ENCODE results near the gene DOK5. TPM values are rescaled to one million over a fixed set of nuclear protein-coding genes. Genes with fewer than 3 reads are reported as not detected.

DOK5 gene
- total RNA-seq, 2 experiments from 2014 or later, result not detected

GRCh38 chr20:54649511-54649962 lies 174.1 kb downstream of the DOK5 start:
- intact Hi-C loops (cut with DNase I, micrococcal nuclease), result loop anchor here in 1 of 2 experiments (5.0 kb wide), 1 partner anchor 427 kb away; no protein-coding TSS in a partner anchor
- no peaks in the 10 kb centered on the region for H3K9me3 Mint-ChIP-seq
- POLR2A ChIA-PET, result no interaction called here
- H3K4me3 Mint-ChIP-seq, result no peak overlapping the region
- CTCF ChIA-PET, result no interaction called here
- peak; percentile 24 to 67 (median 46) for DNase-seq
- Histone ChIP-seq H3K27ac (ENCODE audit: low read depth in 1 of 2, low read length in 2 of 2) (no peak overlapping the region), H3K27me3 (ENCODE audit: control insufficient read depth in 1 of 2, insufficient read depth in 2 of 2, low read length in 2 of 2) (no peaks in the 10 kb centered on the region), H3K4me1 (ENCODE audit: insufficient read depth, low read length) (no peaks in the 10 kb centered on the region), H3K9me3 (ENCODE audit: control insufficient read depth in 1 of 2, insufficient read depth in 1 of 2, low read length in 2 of 2) (no peaks in the 10 kb centered on the region), H3K4me3 (ENCODE audit: low read length) (no peak overlapping the region), H3K36me3 (ENCODE audit: insufficient read depth, low read length) (no peaks in the 10 kb centered on the region)
- ATAC-seq (ENCODE audit: poor library complexity), result peak; percentile 46
- H3K36me3 Mint-ChIP-seq (ENCODE audit: low read depth), result no peaks in the 10 kb centered on the region
- TF ChIP-seq CTCF (IDR thresholded peaks at IDR 0.05), result peak; percentile 84
- H3K27ac Mint-ChIP-seq, result no peak overlapping the region
- H3K27me3 Mint-ChIP-seq, result peaks cover 15% of the 10 kb centered on the region
- H3K4me1 Mint-ChIP-seq (ENCODE audit: low read depth), result no peaks in the 10 kb centered on the region

- H3K27me3 ChIP-seq (ENCODE audit: control insufficient read depth in 1 of 2, insufficient read depth in 2 of 2, low read length in 2 of 2), result no peaks in the 10 kb centered on the region
- TF ChIP-seq CTCF (IDR thresholded peaks at IDR 0.05), result no peak
- H3K4me3 ChIP-seq (ENCODE audit: low read length), result no peak overlapping the region
- Mint-ChIP-seq H3K4me3 (no peak overlapping the region), H3K9me3 (no peaks in the 10 kb centered on the region), H3K36me3 (ENCODE audit: low read depth) (no peaks in the 10 kb centered on the region), H3K27ac (no peak overlapping the region), H3K27me3 (peaks cover 15% of the 10 kb centered on the region), H3K4me1 (ENCODE audit: low read depth) (no peaks in the 10 kb centered on the region)
- ATAC-seq (ENCODE audit: poor library complexity) (no peak), DNase-seq (no peak)
- H3K36me3 ChIP-seq (ENCODE audit: insufficient read depth, low read length), result no peaks in the 10 kb centered on the region
- intact Hi-C loops (cut with DNase I, micrococcal nuclease), result no loop called here
- H3K27ac ChIP-seq (ENCODE audit: low read depth in 1 of 2, low read length in 2 of 2), result no peak overlapping the region
- POLR2A ChIA-PET, result no interaction called here
- H3K9me3 ChIP-seq (ENCODE audit: control insufficient read depth in 1 of 2, insufficient read depth in 1 of 2, low read length in 2 of 2), result no peaks in the 10 kb centered on the region
- CTCF ChIA-PET, result no interaction called here
- no peaks in the 10 kb centered on the region for H3K4me1 ChIP-seq (ENCODE audit: insufficient read depth, low read length)
Measured at GRCh38 chr20:54650052-54650719, 174.8 kb downstream of the DOK5 start.

GRCh38 chr20:54651252-54651651 lies 175.9 kb downstream of the DOK5 start:
- no peak for TF ChIP-seq CTCF (IDR thresholded peaks at IDR 0.05)
- Mint-ChIP-seq H3K27ac (no peak overlapping the region), H3K27me3 (peaks cover 15% of the 10 kb centered on the region), H3K4me3 (no peak overlapping the region), H3K9me3 (no peaks in the 10 kb centered on the region), H3K4me1 (ENCODE audit: low read depth) (no peaks in the 10 kb centered on the region), H3K36me3 (ENCODE audit: low read depth) (no peaks in the 10 kb centered on the region)
- Histone ChIP-seq H3K27ac (ENCODE audit: low read depth in 1 of 2, low read length in 2 of 2) (no peak overlapping the region), H3K4me3 (ENCODE audit: low read length) (no peak overlapping the region), H3K27me3 (ENCODE audit: control insufficient read depth in 1 of 2, insufficient read depth in 2 of 2, low read length in 2 of 2) (no peaks in the 10 kb centered on the region), H3K9me3 (ENCODE audit: control insufficient read depth in 1 of 2, insufficient read depth in 1 of 2, low read length in 2 of 2) (no peaks in the 10 kb centered on the region), H3K4me1 (ENCODE audit: insufficient read depth, low read length) (no peaks in the 10 kb centered on the region), H3K36me3 (ENCODE audit: insufficient read depth, low read length) (no peaks in the 10 kb centered on the region)
- ChIA-PET POLR2A (no interaction called here), CTCF (no interaction called here)
- intact Hi-C loops (cut with DNase I, micrococcal nuclease), result no loop called here
- no peak for DNase-seq
- no peak for ATAC-seq (ENCODE audit: poor library complexity)
